Measurements from ENCODE around the gene AMOTL2. TPM values are rescaled to one million over a fixed set of nuclear protein-coding genes. Genes with fewer than 3 reads are reported as not detected.

AMOTL2 gene
- total and polyA plus RNA-seq, 9 of the 15 experiments (the other 6 are each of a cell fraction or from before 2014, with no cell fraction given): 0.12 to 0.31 TPM; not detected in 7

GRCh38 chr3:134423153-134423552 lies 48.9 kb upstream of the AMOTL2 start:
- intact Hi-C loops (cut with micrococcal nuclease): no loop called here
- Histone ChIP-seq H2AFZ (ENCODE audit: low read depth, low read length) (no peak overlapping the region), H3K9ac (ENCODE audit: insufficient read depth in 1 of 2, low read depth in 2 of 2, low read length in 2 of 2) (no peak overlapping the region), H3K4me1 (replicated peaks in 1 of 2; ENCODE audit: control insufficient read depth in 2 of 2, insufficient read depth in 2 of 2, low read length in 2 of 2) (no peaks in the 10 kb centered on the region), H3K9me1 (ENCODE audit: control insufficient read depth, insufficient read depth, low read length) (no peaks in the 10 kb centered on the region), H3K27me3 (ENCODE audit: control insufficient read depth in 2 of 2, insufficient read depth in 2 of 2, low read length in 2 of 2) (peaks cover 0 to 7% of the 10 kb centered on the region in 2 experiments; a peak in 1 of 5 replicates), H3K4me3 (no peak overlapping the region), H3K4me2 (ENCODE audit: insufficient read depth, low read length) (no peak overlapping the region), H3K9me3 (replicated peaks; ENCODE audit: control insufficient read depth, insufficient read depth, low read depth, low read length) (no peaks in the 10 kb centered on the region), H3K27ac (ENCODE audit: extremely low read depth, low read depth, low read length) (no peak overlapping the region), H3K79me2 (ENCODE audit: control insufficient read depth, insufficient read depth, low read length) (no peaks in the 10 kb centered on the region), H4K20me1 (replicated peaks; ENCODE audit: control insufficient read depth, insufficient read depth, low read length) (no peaks in the 10 kb centered on the region), H3K36me3 (ENCODE audit: control insufficient read depth, insufficient read depth, low read length) (no peaks in the 10 kb centered on the region)
- CTCF ChIA-PET (ENCODE audit: low intra/inter-chr PET ratio): no interaction called here
- in situ Hi-C loops (cut with MboI): no loop called here
- TF ChIP-seq FOS (IDR thresholded peaks at IDR 0.05; ENCODE audit: extremely low read depth, insufficient read length): no peak
- no peak for TF ChIP-seq STAT5B (CRISPR knock-in tag; IDR thresholded peaks at IDR 0.05)
- no peak for TF ChIP-seq ZNF449 (CRISPR knock-in tag; IDR thresholded peaks at IDR 0.05)
- TF ChIP-seq ZNF143 (CRISPR knock-in tag; IDR thresholded peaks at IDR 0.05): no peak
- no peak for TF ChIP-seq TAF9B (IDR thresholded peaks at IDR 0.05; ENCODE audit: partially characterized antibody)
- TF ChIP-seq EP400 (IDR thresholded peaks at IDR 0.05): no peak
- no peak for TF ChIP-seq FOXP1 (CRISPR knock-in tag; IDR thresholded peaks at IDR 0.05)
- TF ChIP-seq DACH1 (IDR thresholded peaks at IDR 0.05; ENCODE audit: partially characterized antibody): no peak
- TF ChIP-seq ZNF436 (CRISPR knock-in tag; IDR thresholded peaks at IDR 0.05): no peak
- TF ChIP-seq SNIP1 (IDR thresholded peaks at IDR 0.05; ENCODE audit: low read depth): no peak
- no peak for FAIRE-seq
- POLR2A ChIA-PET: no interaction called here
- ATAC-seq: no peak
- WGBS (ENCODE audit: insufficient coverage, low coverage, missing lambda C conversion rate): 0% methylated on average over 2 of the region's 2 CpGs
- DNase-seq (ENCODE audit: extremely low read depth in 1 of 4, low spot score in 3 of 4): no peak
- no TSS peak for BruUV-seq (replicated peaks)

Data from K562 (cell line).